ENCODE results near the gene IFITM1. TPM values are rescaled to one million over a fixed set of nuclear protein-coding genes. Genes with fewer than 3 reads are reported as not detected.

Gene IFITM1
- total and polyA plus RNA-seq, 9 of the 15 experiments (the other 6 are each of a cell fraction or from before 2014, with no cell fraction given), result 691 to 5,579 (median 974) TPM

- TF ChIP-seq, protein P1, sequence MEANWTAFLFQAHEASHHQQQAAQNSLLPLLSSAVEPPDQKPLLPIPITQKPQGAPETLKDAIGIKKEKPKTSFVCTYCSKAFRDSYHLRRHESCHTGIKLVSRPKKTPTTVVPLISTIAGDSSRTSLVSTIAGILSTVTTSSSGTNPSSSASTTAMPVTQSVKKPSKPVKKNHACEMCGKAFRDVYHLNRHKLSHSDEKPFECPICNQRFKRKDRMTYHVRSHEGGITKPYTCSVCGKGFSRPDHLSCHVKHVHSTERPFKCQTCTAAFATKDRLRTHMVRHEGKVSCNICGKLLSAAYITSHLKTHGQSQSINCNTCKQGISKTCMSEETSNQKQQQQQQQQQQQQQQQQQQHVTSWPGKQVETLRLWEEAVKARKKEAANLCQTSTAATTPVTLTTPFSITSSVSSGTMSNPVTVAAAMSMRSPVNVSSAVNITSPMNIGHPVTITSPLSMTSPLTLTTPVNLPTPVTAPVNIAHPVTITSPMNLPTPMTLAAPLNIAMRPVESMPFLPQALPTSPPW (CRISPR knock-in tag; IDR thresholded peaks at IDR 0.05), result peak; percentile 45
- TF ChIP-seq, protein P2, sequence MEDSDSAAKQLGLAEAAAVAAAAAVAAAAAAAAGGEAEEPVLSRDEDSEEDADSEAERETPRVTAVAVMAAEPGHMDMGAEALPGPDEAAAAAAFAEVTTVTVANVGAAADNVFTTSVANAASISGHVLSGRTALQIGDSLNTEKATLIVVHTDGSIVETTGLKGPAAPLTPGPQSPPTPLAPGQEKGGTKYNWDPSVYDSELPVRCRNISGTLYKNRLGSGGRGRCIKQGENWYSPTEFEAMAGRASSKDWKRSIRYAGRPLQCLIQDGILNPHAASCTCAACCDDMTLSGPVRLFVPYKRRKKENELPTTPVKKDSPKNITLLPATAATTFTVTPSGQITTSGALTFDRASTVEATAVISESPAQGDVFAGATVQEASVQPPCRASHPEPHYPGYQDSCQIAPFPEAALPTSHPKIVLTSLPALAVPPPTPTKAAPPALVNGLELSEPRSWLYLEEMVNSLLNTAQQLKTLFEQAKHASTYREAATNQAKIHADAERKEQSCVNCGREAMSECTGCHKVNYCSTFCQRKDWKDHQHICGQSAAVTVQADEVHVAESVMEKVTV (CRISPR knock-in tag; IDR thresholded peaks at IDR 0.05), result peak; percentile 24; the same call in 1 of the 2 replicates
- TF ChIP-seq TFAP4 (CRISPR knock-in tag; IDR thresholded peaks at IDR 0.05; ENCODE audit: borderline replicate concordance) (no peak), FOS (IDR thresholded peaks at IDR 0.05; ENCODE audit: extremely low read depth, insufficient read length) (no peak), ZNF354B (CRISPR knock-in tag; IDR thresholded peaks at IDR 0.05) (no peak), TRIM28 (IDR thresholded peaks at IDR 0.05) (no peak), ARID1B (IDR thresholded peaks at IDR 0.05) (no peak), CBFA2T2 (conservative IDR thresholded peaks at IDR 0.05) (no peak), RBM25 (IDR thresholded peaks at IDR 0.05; ENCODE audit: low read depth, low read length, severe bottlenecking) (no peak), ZNF217 (CRISPR knock-in tag; IDR thresholded peaks at IDR 0.05) (no peak), CTCF (IDR thresholded peaks at IDR 0.05 in 2 of 3, conservative IDR thresholded peaks at IDR 0.05 in 1 of 3; ENCODE audit: insufficient read depth in 2 of 3, low read depth in 1 of 3, low read length in 3 of 3) (peak; percentile 66 to 78 (median 78)), ZNF239 (CRISPR knock-in tag; IDR thresholded peaks at IDR 0.05) (no peak), FOXM1 (IDR thresholded peaks at IDR 0.05; ENCODE audit: low read depth) (no peak), FOXM1 (CRISPR knock-in tag; IDR thresholded peaks at IDR 0.05; ENCODE audit: low read depth) (no peak), ZNF134 (CRISPR knock-in tag; conservative IDR thresholded peaks at IDR 0.05) (no peak)
- TF ChIP-seq, protein P3, sequence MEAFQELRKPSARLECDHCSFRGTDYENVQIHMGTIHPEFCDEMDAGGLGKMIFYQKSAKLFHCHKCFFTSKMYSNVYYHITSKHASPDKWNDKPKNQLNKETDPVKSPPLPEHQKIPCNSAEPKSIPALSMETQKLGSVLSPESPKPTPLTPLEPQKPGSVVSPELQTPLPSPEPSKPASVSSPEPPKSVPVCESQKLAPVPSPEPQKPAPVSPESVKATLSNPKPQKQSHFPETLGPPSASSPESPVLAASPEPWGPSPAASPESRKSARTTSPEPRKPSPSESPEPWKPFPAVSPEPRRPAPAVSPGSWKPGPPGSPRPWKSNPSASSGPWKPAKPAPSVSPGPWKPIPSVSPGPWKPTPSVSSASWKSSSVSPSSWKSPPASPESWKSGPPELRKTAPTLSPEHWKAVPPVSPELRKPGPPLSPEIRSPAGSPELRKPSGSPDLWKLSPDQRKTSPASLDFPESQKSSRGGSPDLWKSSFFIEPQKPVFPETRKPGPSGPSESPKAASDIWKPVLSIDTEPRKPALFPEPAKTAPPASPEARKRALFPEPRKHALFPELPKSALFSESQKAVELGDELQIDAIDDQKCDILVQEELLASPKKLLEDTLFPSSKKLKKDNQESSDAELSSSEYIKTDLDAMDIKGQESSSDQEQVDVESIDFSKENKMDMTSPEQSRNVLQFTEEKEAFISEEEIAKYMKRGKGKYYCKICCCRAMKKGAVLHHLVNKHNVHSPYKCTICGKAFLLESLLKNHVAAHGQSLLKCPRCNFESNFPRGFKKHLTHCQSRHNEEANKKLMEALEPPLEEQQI (IDR thresholded peaks at IDR 0.05), result no peak
- TF ChIP-seq, protein P4, sequence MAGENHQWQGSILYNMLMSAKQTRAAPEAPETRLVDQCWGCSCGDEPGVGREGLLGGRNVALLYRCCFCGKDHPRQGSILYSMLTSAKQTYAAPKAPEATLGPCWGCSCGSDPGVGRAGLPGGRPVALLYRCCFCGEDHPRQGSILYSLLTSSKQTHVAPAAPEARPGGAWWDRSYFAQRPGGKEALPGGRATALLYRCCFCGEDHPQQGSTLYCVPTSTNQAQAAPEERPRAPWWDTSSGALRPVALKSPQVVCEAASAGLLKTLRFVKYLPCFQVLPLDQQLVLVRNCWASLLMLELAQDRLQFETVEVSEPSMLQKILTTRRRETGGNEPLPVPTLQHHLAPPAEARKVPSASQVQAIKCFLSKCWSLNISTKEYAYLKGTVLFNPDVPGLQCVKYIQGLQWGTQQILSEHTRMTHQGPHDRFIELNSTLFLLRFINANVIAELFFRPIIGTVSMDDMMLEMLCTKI (IDR thresholded peaks at IDR 0.05; ENCODE audit: partially characterized antibody), result no peak
Observed at GRCh38 chr11:304915-305843, 8.7 kb upstream of the IFITM1 start (continued).

Data from K562 (cell line).